K562 (cell line): ENCODE data around the gene VTN. TPM values are rescaled to one million over a fixed set of nuclear protein-coding genes. Genes with fewer than 3 reads are reported as not detected.

ENCODE experiments used
- ATAC-seq: fragments of 200-7000 bp; cut with Tn5 transposase; 3 replicates; pipeline ENCODE4 v1.9.1; 2020; ENCODE audit warnings: moderate library complexity
- BruUV-seq: library from RNA; stranded (reverse); fragments of 400-500 nt; replicated peaks from 2 replicates; lab custom pipeline; 2021; lab: Mats Ljungman, UMichigan
- CTCF ChIA-PET: fragments of 300-600 bp; formaldehyde crosslinking; extraction: SDS; loops from one replicate; lab custom pipeline; 2021; ENCODE audit warnings: low intra/inter-chr PET ratio; lab: Yijun Ruan, JAX
- POLR2A ChIA-PET: fragments of 300-600, 350-650 bp; sonication (Branson Sonifier 250); formaldehyde crosslinking; extraction: SDS; loops from one replicate; lab custom pipeline; 2021; ENCODE audit warnings: antibody characterized with exemption, inconsistent platforms; lab: Yijun Ruan, JAX
- DNase-seq, 4 experiments: peaks; one replicate each; pipeline versions ENCODE4 v3.0.0 to v3.0.0-alpha.2; 2011 to 2018; ENCODE audit warnings: low spot score in 3 of 4, mixed read lengths in 3 of 4; ENCODE audit errors: extremely low read depth in 1 of 4
- FAIRE-seq: peaks from 2 replicates; lab custom pipeline; 2011; peaks lifted over from hg19 to GRCh38; lab: Jason Lieb, UNC
- H2AFZ ChIP-seq: 2 replicates; pipeline ENCODE4 v1.6.0; 2011; ENCODE audit warnings: low read depth, low read length, control low read depth, inconsistent platforms
- H3K27ac ChIP-seq: fragments of 200-600 bp; 3 replicates; pipeline ENCODE4 v1.8.0; 2011; ENCODE audit warnings: low read depth, mild to moderate bottlenecking, control low read depth, inconsistent platforms, low read length, moderate library complexity, mixed read lengths; ENCODE audit errors: extremely low read depth
- H3K27me3 ChIP-seq, 2 experiments: fragments of 300-600 bp in 1 of 2; 2 replicates in 1 of 2; 3 replicates in 1 of 2; pipeline versions ENCODE4 v1.6.0 to v1.8.0; 2011; ENCODE audit warnings: inconsistent platforms in 2 of 2, low read length in 2 of 2, mild to moderate bottlenecking in 1 of 2, mixed read lengths in 1 of 2, moderate library complexity in 1 of 2; ENCODE audit not compliant: control insufficient read depth in 2 of 2, insufficient read depth in 2 of 2
- H3K36me3 ChIP-seq: fragments of 300-600 bp; 3 replicates; pipeline ENCODE4 v1.8.0; 2011; ENCODE audit warnings: mild to moderate bottlenecking, low read length, inconsistent platforms; ENCODE audit not compliant: control insufficient read depth, insufficient read depth
- H3K4me1 ChIP-seq, 2 experiments: fragments of 200-600 bp in 1 of 2; replicated peaks in 1 of 2; 2 replicates in 1 of 2; 3 replicates in 1 of 2; pipeline versions ENCODE4 v1.5.1 to v1.8.0; 2011; ENCODE audit warnings: inconsistent platforms in 2 of 2, low read length in 2 of 2, mild to moderate bottlenecking in 1 of 2, mixed read lengths in 1 of 2, moderate library complexity in 1 of 2; ENCODE audit not compliant: control insufficient read depth in 2 of 2, insufficient read depth in 2 of 2
- H3K4me2 ChIP-seq: 2 replicates; pipeline ENCODE4 v1.6.1; 2011; ENCODE audit warnings: low read length, control low read depth, inconsistent platforms, mixed read lengths; ENCODE audit not compliant: insufficient read depth
- H3K4me3 ChIP-seq: fragments of 200-600 bp; sonication (generic), shearing (Covaris generic); 2 replicates; pipeline ENCODE4 v1.5.1; 2016; ENCODE audit warnings: control low read depth, inconsistent platforms
- H3K79me2 ChIP-seq: fragments of 200-600 bp; 3 replicates; pipeline ENCODE4 v1.8.0; 2011; ENCODE audit warnings: low read length, inconsistent platforms; ENCODE audit not compliant: control insufficient read depth, insufficient read depth
- H3K9ac ChIP-seq, 2 experiments: 2 replicates each; pipeline versions ENCODE4 v1.6.0 to v1.6.1; 2011; ENCODE audit warnings: low read depth in 2 of 2, low read length in 2 of 2, control low read depth in 1 of 2, inconsistent platforms in 1 of 2, mild to moderate bottlenecking in 1 of 2, mixed read lengths in 1 of 2; ENCODE audit not compliant: insufficient read depth in 1 of 2
- H3K9me1 ChIP-seq: one replicate; pipeline ENCODE4 v1.6.0; 2011; ENCODE audit warnings: inconsistent platforms, mild to moderate bottlenecking, low read length, moderate library complexity; ENCODE audit not compliant: control insufficient read depth, insufficient read depth
- H3K9me3 ChIP-seq: replicated peaks from 2 replicates; pipeline ENCODE4 v1.5.1; 2011; ENCODE audit warnings: low read depth, low read length, inconsistent platforms; ENCODE audit not compliant: control insufficient read depth, insufficient read depth
- H4K20me1 ChIP-seq: replicated peaks from 2 replicates; pipeline ENCODE4 v1.6.1; 2011; ENCODE audit warnings: low read length, inconsistent platforms, mixed read lengths; ENCODE audit not compliant: control insufficient read depth, insufficient read depth
- ARHGAP35 ChIP-seq: fragments of 450-650 bp; IDR thresholded peaks from 2 replicates; pipeline ENCODE4 v1.6.1; 2018; ENCODE audit not compliant: partially characterized antibody
- LEF1 ChIP-seq: fragments of 450-650 bp; IDR thresholded peaks from 2 replicates; pipeline ENCODE4 v1.6.1; 2016; ENCODE audit warnings: mild to moderate bottlenecking
- MAZ ChIP-seq, 2 experiments: fragments of 450-650 bp in 1 of 2; sonication (generic) in 1 of 2; formaldehyde crosslinking; IDR thresholded peaks in 1 of 2; conservative IDR thresholded peaks in 1 of 2; 2 replicates each; pipeline versions ENCODE4 v1.4.0 to v1.5.0; 2020; ENCODE audit warnings: mild to moderate bottlenecking in 1 of 2, missing genetic modification reagents in 1 of 2
- NFYB ChIP-seq: IDR thresholded peaks from 2 replicates; pipeline ENCODE4 v1.6.1; 2011; ENCODE audit warnings: mild to moderate bottlenecking, moderate library complexity; ENCODE audit not compliant: insufficient read length; ENCODE audit errors: extremely low read depth
- POLR2A ChIP-seq: fragments of 450-650 bp; conservative IDR thresholded peaks from 2 replicates; pipeline ENCODE4 v1.6.1; 2016
- RFX1 ChIP-seq: fragments of 450-650 bp; IDR thresholded peaks from 2 replicates; pipeline ENCODE4 v1.6.1; 2016; ENCODE audit warnings: mild to moderate bottlenecking, moderate library complexity
- RNF219 ChIP-seq: fragments of 250-450 bp; sonication (Bioruptor Pico); IDR thresholded peaks from 2 replicates; pipeline ENCODE4 v1.5.0; 2022; ENCODE audit warnings: mild to moderate bottlenecking
- TEAD2 ChIP-seq: fragments of 450-650 bp; IDR thresholded peaks from 2 replicates; pipeline ENCODE4 v1.6.1; 2016; ENCODE audit warnings: missing genetic modification characterization, control low read depth, missing compliant biosample characterization
- ZBTB17 ChIP-seq: fragments of 450-650 bp; formaldehyde crosslinking; IDR thresholded peaks from 2 replicates; pipeline ENCODE4 v1.4.0; 2020; ENCODE audit warnings: mild to moderate bottlenecking
- ZNF212 ChIP-seq: fragments of 450-650 bp; formaldehyde crosslinking; IDR thresholded peaks from 2 replicates; pipeline ENCODE4 v1.4.0; 2020; ENCODE audit warnings: mild to moderate bottlenecking
- ZNF239 ChIP-seq: fragments of 250-450 bp; sonication (Bioruptor Pico); IDR thresholded peaks from 2 replicates; pipeline ENCODE4 v1.4.0; 2020; ENCODE audit warnings: mild to moderate bottlenecking
- ZNF384 ChIP-seq: IDR thresholded peaks from 2 replicates; pipeline ENCODE4 v1.6.1; 2012; ENCODE audit warnings: low read depth, low read length, improper control_type of control experiment
- ZNF589 ChIP-seq: fragments of 200-800 bp; sonication (Bioruptor generic); IDR thresholded peaks from 2 replicates; pipeline ENCODE4 v1.6.1; 2016; ENCODE audit warnings: low read depth, missing genetic modification characterization, missing compliant biosample characterization
- ZNF695 ChIP-seq: fragments of 450-650 bp; formaldehyde crosslinking; IDR thresholded peaks from 2 replicates; pipeline ENCODE4 v1.4.0; 2020; ENCODE audit warnings: mild to moderate bottlenecking, moderate library complexity
- ZNF79 ChIP-seq: fragments of 250-450 bp; sonication (Bioruptor Pico); IDR thresholded peaks from 2 replicates; pipeline ENCODE4 v1.4.0; 2020; ENCODE audit warnings: low read depth, mild to moderate bottlenecking, moderate library complexity
- WGBS: fragments of 100-300 bp; shearing (Covaris generic); methylation state at CpG from one replicate; pipeline ENCODE4 v1.1.6; 2016; ENCODE audit warnings: low coverage, mixed read lengths; ENCODE audit not compliant: insufficient coverage; ENCODE audit errors: missing lambda C conversion rate; 5-methylcytosine and 5-hydroxymethylcytosine counted together
- in situ Hi-C: fragments of 300-500 bp; cut with MboI; formaldehyde crosslinking; loops from 4 replicates; pipeline ENCODE4 v1.15.0; 2018; ENCODE audit warnings: inconsistent platforms, mixed read lengths
- intact Hi-C: fragments of 100-400 bp; cut with micrococcal nuclease; formaldehyde crosslinking; loops from 2 replicates; pipeline ENCODE4 v1.14.2; 2022
- polyA plus RNA-seq, 8 experiments: library from polyadenylated mRNA; depleted of rRNA in 4 of 8; stranded (reverse) in 5 of 8; unstranded in 3 of 8; fragments of >200 nt; fragmentation: Nextera tagmentation in 2 of 8; fragmentation: Illumina TruSeq in 1 of 8; extraction: Ambion mirVana in 2 of 8; extraction: Trizol in 1 of 8; gene quantifications; 2 replicates each; pipeline versions ENCODE4 v1.2.1 to v1.2.3, GENCODE V29; 2011 to 2014; ENCODE audit warnings: inconsistent platforms in 1 of 8, missing spikeins in 1 of 8
- total RNA-seq, 7 experiments: library from RNA; depleted of rRNA in 6 of 7; stranded (reverse); fragments of >200 nt in 6 of 7; fragmentation: Illumina TruSeq in 2 of 7; extraction: Trizol in 2 of 7; gene quantifications; 2 replicates each; pipeline versions ENCODE4 v1.2.1 to v1.2.3, GENCODE V29; 2011 to 2021; ENCODE audit warnings: low replicate concordance in 1 of 7
- TF ChIP-seq, protein P1 (sequence below): IDR thresholded peaks from 2 replicates; pipeline ENCODE4 v1.6.1; 2011; ENCODE audit not compliant: insufficient read length; ENCODE audit errors: extremely low read depth

The VTN gene
- total and polyA plus RNA-seq, 9 of the 15 experiments (the other 6 are each of a cell fraction or from before 2014, with no cell fraction given), result 0.13 to 1.0 (median 0.29) TPM; not detected in 1

- Histone ChIP-seq H3K4me3 (no peak overlapping the region), H3K4me2 (no peak overlapping the region), H3K4me1 (peaks cover 3 to 12% of the 10 kb centered on the region in 2 experiments; a peak in 4 of 5 replicates), H4K20me1 (0 out of 2 replicates have a peak, but pooled peaks cover 11% of the 10 kb centered on the region), H3K9me1 (no peaks in the 10 kb centered on the region), H2AFZ (no peak overlapping the region), H3K27ac (no peak overlapping the region), H3K79me2 (peaks cover 47% of the 10 kb centered on the region), H3K36me3 (peaks cover 81% of the 10 kb centered on the region), H3K9me3 (no peaks in the 10 kb centered on the region; the same call in 1 of the 2 replicates), H3K27me3 (no peaks in the 10 kb centered on the region), H3K9ac (no peak overlapping the region)
- intact Hi-C loops, result no loop called here
- ChIA-PET POLR2A (interaction anchor here (0.5 to 1.5 kb wide), 2 partner anchors 9 to 48 kb away, joined by 4 to 11 read pairs; partner anchors contain the start of genes IFT20 and TNFAIP1), CTCF (no interaction called here)
- 93% methylated on average over 7 of the region's 7 CpGs for WGBS
- DNase-seq (no peak), FAIRE-seq (no peak), ATAC-seq (no peak)
- BruUV-seq, result no TSS peak
- TF ChIP-seq MAZ (CRISPR knock-in tag; conservative IDR thresholded peaks at IDR 0.05 in 1 of 2, IDR thresholded peaks at IDR 0.05 in 1 of 2), result no peak
- no peak for TF ChIP-seq POLR2A
- TF ChIP-seq, protein P1, sequence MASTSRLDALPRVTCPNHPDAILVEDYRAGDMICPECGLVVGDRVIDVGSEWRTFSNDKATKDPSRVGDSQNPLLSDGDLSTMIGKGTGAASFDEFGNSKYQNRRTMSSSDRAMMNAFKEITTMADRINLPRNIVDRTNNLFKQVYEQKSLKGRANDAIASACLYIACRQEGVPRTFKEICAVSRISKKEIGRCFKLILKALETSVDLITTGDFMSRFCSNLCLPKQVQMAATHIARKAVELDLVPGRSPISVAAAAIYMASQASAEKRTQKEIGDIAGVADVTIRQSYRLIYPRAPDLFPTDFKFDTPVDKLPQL, result no peak
- TF ChIP-seq ZBTB17, result no peak
- no peak for TF ChIP-seq ZNF239
- no peak for TF ChIP-seq ZNF695
- no peak for TF ChIP-seq ZNF79 (CRISPR knock-in tag)
- no peak for TF ChIP-seq RNF219 (CRISPR knock-in tag)
- no peak for TF ChIP-seq ZNF212 (CRISPR knock-in tag)
- TF ChIP-seq ARHGAP35, result no peak
- TF ChIP-seq RFX1, result no peak
- no peak for TF ChIP-seq ZNF384
- TF ChIP-seq NFYB, result no peak
- TF ChIP-seq TEAD2 (tag), result no peak
- no peak for TF ChIP-seq ZNF589 (CRISPR knock-in tag)
- TF ChIP-seq LEF1, result no peak
- in situ Hi-C loops, result no loop called here
Observed at GRCh38 chr17:28326114-28326513, 44.0 kb downstream of the VTN start.
